Mesenchymal stem cell (in vitro differentiated cells and primary cell): ENCODE measurements around the gene TNFSF9.
A peak's percentile ranks its signal among the peaks of the same experiment; 100 is the strongest.

Source experiments
- DNase-seq: peaks from one replicate; pipeline ENCODE4 v3.0.0-alpha.2; 2013
- H2AFZ ChIP-seq: one replicate; pipeline ENCODE4 v1.6.1; 2013; ENCODE audit warnings: low read depth, mild to moderate bottlenecking, control low read depth, inconsistent platforms, low read length, moderate library complexity
- H2AK5ac ChIP-seq: 2 replicates; pipeline ENCODE4 v1.6.1; 2013; ENCODE audit warnings: low read length, moderate library complexity, mild to moderate bottlenecking, inconsistent platforms; ENCODE audit not compliant: severe bottlenecking
- H2BK120ac ChIP-seq: one replicate; pipeline ENCODE4 v1.6.1; 2013; ENCODE audit warnings: low read depth, mild to moderate bottlenecking, inconsistent platforms, low read length, moderate library complexity
- H2BK12ac ChIP-seq, 2 experiments: one replicate each; pipeline ENCODE4 v1.6.1; 2013; ENCODE audit warnings: inconsistent platforms in 2 of 2, low read length in 2 of 2, mild to moderate bottlenecking in 2 of 2, moderate library complexity in 2 of 2, control low read depth in 1 of 2
- H2BK15ac ChIP-seq: one replicate; pipeline ENCODE4 v1.6.1; 2013; ENCODE audit warnings: mild to moderate bottlenecking, low read depth, inconsistent platforms; ENCODE audit not compliant: poor library complexity, severe bottlenecking
- H2BK5ac ChIP-seq: 2 replicates; pipeline ENCODE4 v1.6.1; 2013; ENCODE audit warnings: low read depth, mild to moderate bottlenecking, low read length, control low read depth, inconsistent platforms; ENCODE audit not compliant: poor library complexity, severe bottlenecking
- H3K14ac ChIP-seq, 2 experiments: one replicate each; pipeline ENCODE4 v1.6.1; 2013; ENCODE audit warnings: inconsistent platforms in 2 of 2, low read length in 2 of 2, control low read depth in 1 of 2, mild to moderate bottlenecking in 1 of 2, moderate library complexity in 1 of 2
- H3K18ac ChIP-seq, 2 experiments: one replicate each; pipeline ENCODE4 v1.6.1; 2013; ENCODE audit warnings: inconsistent platforms in 2 of 2, low read length in 2 of 2, control low read depth in 1 of 2, low read depth in 1 of 2, mild to moderate bottlenecking in 1 of 2
- H3K23ac ChIP-seq, 2 experiments: one replicate each; pipeline ENCODE4 v1.6.1; 2013; ENCODE audit warnings: inconsistent platforms in 2 of 2, low read length in 2 of 2, mild to moderate bottlenecking in 2 of 2, moderate library complexity in 2 of 2, control low read depth in 1 of 2
- H3K27ac ChIP-seq: 2 replicates; pipeline ENCODE4 v1.5.1; 2013; ENCODE audit warnings: mild to moderate bottlenecking, moderate library complexity, low read length, control low read depth, inconsistent platforms; ENCODE audit not compliant: poor library complexity, severe bottlenecking
- H3K27me3 ChIP-seq, 2 experiments: 2 replicates each; pipeline versions ENCODE4 v1.6.1 to v1.7.0; 2013; ENCODE audit warnings: low read length in 2 of 2, mild to moderate bottlenecking in 2 of 2, moderate library complexity in 2 of 2, control low read depth in 1 of 2, inconsistent platforms in 1 of 2; ENCODE audit not compliant: control insufficient read depth in 1 of 2, insufficient read depth in 1 of 2
- H3K36me3 ChIP-seq, 2 experiments: 2 replicates each; pipeline versions ENCODE4 v1.6.1 to v1.7.0; 2013; ENCODE audit warnings: low read length in 2 of 2, control low read depth in 1 of 2, inconsistent platforms in 1 of 2, low read depth in 1 of 2, mild to moderate bottlenecking in 1 of 2; ENCODE audit not compliant: insufficient read depth in 2 of 2, control insufficient read depth in 1 of 2
- H3K4ac ChIP-seq, 2 experiments: one replicate each; pipeline ENCODE4 v1.6.1; 2013; ENCODE audit warnings: inconsistent platforms in 2 of 2, low read length in 2 of 2, mild to moderate bottlenecking in 2 of 2, moderate library complexity in 2 of 2, control low read depth in 1 of 2, low read depth in 1 of 2
- H3K4me1 ChIP-seq: 2 replicates; pipeline ENCODE4 v1.6.1; 2013; ENCODE audit warnings: low read depth, low read length, control low read depth; ENCODE audit not compliant: control insufficient read depth, insufficient read depth
- H3K4me2 ChIP-seq: 2 replicates; pipeline ENCODE4 v1.6.1; 2013; ENCODE audit warnings: low read length, mild to moderate bottlenecking, inconsistent platforms; ENCODE audit not compliant: poor library complexity, severe bottlenecking
- H3K4me3 ChIP-seq, 2 experiments: 2 replicates each; pipeline versions ENCODE4 v1.5.1 to v1.7.0; 2013; ENCODE audit warnings: low read length in 2 of 2, mild to moderate bottlenecking in 2 of 2, control low read depth in 1 of 2, low read depth in 1 of 2; ENCODE audit not compliant: insufficient read depth in 1 of 2
- H3K79me1 ChIP-seq: replicated peaks from 2 replicates; pipeline ENCODE4 v1.6.1; 2013; ENCODE audit warnings: mild to moderate bottlenecking, control low read depth, low read length, inconsistent platforms; ENCODE audit not compliant: poor library complexity, severe bottlenecking
- H3K9ac ChIP-seq: 2 replicates; pipeline ENCODE4 v1.7.0; 2013; ENCODE audit warnings: mild to moderate bottlenecking, low read length, moderate library complexity
- H3K9me3 ChIP-seq: 2 replicates; pipeline ENCODE4 v1.7.0; 2013; ENCODE audit warnings: mild to moderate bottlenecking, low read length; ENCODE audit not compliant: control insufficient read depth
- H4K8ac ChIP-seq: one replicate; pipeline ENCODE4 v1.6.1; 2013; ENCODE audit warnings: inconsistent platforms, mild to moderate bottlenecking, low read length, moderate library complexity
- H4K91ac ChIP-seq: one replicate; pipeline ENCODE4 v1.6.1; 2013; ENCODE audit warnings: mild to moderate bottlenecking, low read length, inconsistent platforms
- WGBS: methylation state at CpG from one replicate; pipeline ENCODE4 v1.1.7; 2013; ENCODE audit warnings: mixed read lengths; 5-methylcytosine and 5-hydroxymethylcytosine counted together

TNFSF9 gene

DNA sequence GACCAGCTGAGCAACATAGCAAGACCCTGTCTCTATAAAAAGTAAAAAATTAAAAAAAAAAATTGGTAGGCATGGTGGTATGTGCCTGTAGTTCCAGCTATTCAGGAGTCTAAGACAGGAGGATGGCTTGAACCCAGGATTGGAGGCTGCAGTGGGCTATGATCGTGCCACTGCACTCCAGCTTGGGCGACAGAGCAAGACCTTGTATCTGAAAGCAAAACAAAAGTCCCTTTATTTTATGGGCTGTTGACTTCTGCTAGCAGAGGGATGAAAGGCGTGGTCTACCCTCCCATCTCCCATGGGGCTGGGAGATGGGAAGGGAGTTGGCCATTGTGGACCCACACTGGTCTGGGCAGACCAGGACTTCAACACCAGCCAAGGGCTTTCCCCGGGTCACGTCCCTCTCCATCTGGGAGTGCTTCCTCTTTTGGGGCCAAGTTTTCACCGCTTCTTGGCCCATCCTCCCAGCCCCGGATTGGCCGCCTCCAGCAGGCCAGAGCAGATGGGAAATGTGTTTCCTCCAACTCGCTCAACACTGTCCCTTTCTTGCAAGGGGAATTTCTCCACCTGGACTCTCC lies 2.2 kb upstream of the TNFSF9 start:
- no peak overlapping the region for H2AK5ac ChIP-seq
- no peak overlapping the region for H3K23ac ChIP-seq
- no peak overlapping the region for H2BK5ac ChIP-seq
- no peak overlapping the region for H4K8ac ChIP-seq
- H3K18ac ChIP-seq, result no peak overlapping the region
- 64% methylated on average over 8 of the region's 9 CpGs for WGBS
- H2AFZ ChIP-seq, result no peak overlapping the region
- H2BK120ac ChIP-seq, result no peak overlapping the region
- DNase-seq, result no peak
- no peaks in the 10 kb centered on the region for H3K36me3 ChIP-seq
- peaks cover 9 to 16% of the 10 kb centered on the region in 2 experiments for H3K27me3 ChIP-seq
- no peak overlapping the region for H2BK15ac ChIP-seq
- no peak overlapping the region for H3K4me2 ChIP-seq
- H3K79me1 ChIP-seq, result peaks cover 3% of the 10 kb centered on the region
- H3K4ac ChIP-seq, result no peak overlapping the region
- no peak overlapping the region for H3K9ac ChIP-seq
- no peak overlapping the region for H3K14ac ChIP-seq
- H3K4me1 ChIP-seq, result peaks cover 23% of the 10 kb centered on the region
- no peak overlapping the region for H2BK12ac ChIP-seq
- no peak overlapping the region for H3K27ac ChIP-seq
- no peak overlapping the region for H3K4me3 ChIP-seq
- no peak overlapping the region for H4K91ac ChIP-seq
- no peaks in the 10 kb centered on the region for H3K9me3 ChIP-seq

DNA sequence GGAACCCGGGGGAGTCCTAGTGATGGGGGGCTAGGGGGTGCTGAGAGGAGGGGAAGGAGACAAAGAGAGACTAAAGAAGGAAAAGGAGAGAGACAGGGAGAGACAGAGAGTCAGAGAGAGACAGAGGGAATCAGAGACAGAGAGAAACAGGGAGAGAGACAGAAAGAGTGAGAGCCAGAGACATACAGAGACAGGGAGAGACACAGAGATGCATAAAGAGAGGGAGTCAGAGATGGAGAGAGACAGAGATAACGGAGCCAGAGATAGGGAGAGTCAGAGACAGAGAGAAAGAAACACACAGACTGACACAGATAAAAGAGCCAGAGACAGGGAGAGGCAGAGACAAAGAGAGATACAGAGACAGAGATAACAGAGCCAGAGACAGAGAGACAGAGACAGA lies 1.5 kb upstream of the TNFSF9 start:
- H4K91ac ChIP-seq, result no peak overlapping the region
- peaks cover 0 to under 1% of the 10 kb centered on the region in 2 experiments for H3K36me3 ChIP-seq
- 74% methylated on average over 2 of the region's 2 CpGs for WGBS
- H4K8ac ChIP-seq, result no peak overlapping the region
- H3K27ac ChIP-seq, result no peak overlapping the region
- no peak overlapping the region for H3K23ac ChIP-seq
- no peak overlapping the region for H2BK12ac ChIP-seq
- no peak for DNase-seq
- H2BK5ac ChIP-seq, result no peak overlapping the region
- H2AFZ ChIP-seq, result no peak overlapping the region
- no peak overlapping the region for H3K18ac ChIP-seq
- peaks cover 26% of the 10 kb centered on the region for H3K4me1 ChIP-seq
- no peaks in the 10 kb centered on the region for H3K9me3 ChIP-seq
- no peak overlapping the region for H3K14ac ChIP-seq
- H3K4me2 ChIP-seq, result no peak overlapping the region
- no peak overlapping the region for H2BK120ac ChIP-seq
- H2BK15ac ChIP-seq, result peak overlapping the region; percentile 63
- peak overlapping the region; percentile 92 for H3K9ac ChIP-seq
- H2AK5ac ChIP-seq, result no peak overlapping the region
- H3K4me3 ChIP-seq, result no peak overlapping the region
- H3K4ac ChIP-seq, result no peak overlapping the region
- peaks cover 9 to 16% of the 10 kb centered on the region in 2 experiments for H3K27me3 ChIP-seq
- peaks cover 3% of the 10 kb centered on the region for H3K79me1 ChIP-seq

GRCh38 chr19:6529937-6530385 lies 865 bp upstream of the TNFSF9 start:
- Histone ChIP-seq H3K79me1 (peaks cover 3% of the 10 kb centered on the region), H2BK5ac (no peak overlapping the region), H3K9ac (peak overlapping the region; percentile 92), H3K18ac (no peak overlapping the region), H2BK15ac (no peak overlapping the region), H2AK5ac (peak overlapping the region; percentile 33), H2AFZ (no peak overlapping the region), H4K91ac (no peak overlapping the region), H3K4me1 (peaks cover 31% of the 10 kb centered on the region), H2BK12ac (no peak overlapping the region), H3K27ac (no peak overlapping the region), H3K4ac (peak overlapping the region in 1 of 2 experiments; percentile 47), H3K4me2 (peak overlapping the region; percentile 4), H3K27me3 (peaks cover 9 to 16% of the 10 kb centered on the region in 2 experiments), H2BK120ac (no peak overlapping the region), H3K14ac (no peak overlapping the region), H4K8ac (no peak overlapping the region), H3K4me3 (peak overlapping the region in 1 of 2 experiments; percentile 84), H3K23ac (no peak overlapping the region), H3K36me3 (peaks cover 0 to 6% of the 10 kb centered on the region in 2 experiments), H3K9me3 (no peaks in the 10 kb centered on the region)
- no peak for DNase-seq
- WGBS, result 60% methylated on average over 2 of the region's 2 CpGs

DNA sequence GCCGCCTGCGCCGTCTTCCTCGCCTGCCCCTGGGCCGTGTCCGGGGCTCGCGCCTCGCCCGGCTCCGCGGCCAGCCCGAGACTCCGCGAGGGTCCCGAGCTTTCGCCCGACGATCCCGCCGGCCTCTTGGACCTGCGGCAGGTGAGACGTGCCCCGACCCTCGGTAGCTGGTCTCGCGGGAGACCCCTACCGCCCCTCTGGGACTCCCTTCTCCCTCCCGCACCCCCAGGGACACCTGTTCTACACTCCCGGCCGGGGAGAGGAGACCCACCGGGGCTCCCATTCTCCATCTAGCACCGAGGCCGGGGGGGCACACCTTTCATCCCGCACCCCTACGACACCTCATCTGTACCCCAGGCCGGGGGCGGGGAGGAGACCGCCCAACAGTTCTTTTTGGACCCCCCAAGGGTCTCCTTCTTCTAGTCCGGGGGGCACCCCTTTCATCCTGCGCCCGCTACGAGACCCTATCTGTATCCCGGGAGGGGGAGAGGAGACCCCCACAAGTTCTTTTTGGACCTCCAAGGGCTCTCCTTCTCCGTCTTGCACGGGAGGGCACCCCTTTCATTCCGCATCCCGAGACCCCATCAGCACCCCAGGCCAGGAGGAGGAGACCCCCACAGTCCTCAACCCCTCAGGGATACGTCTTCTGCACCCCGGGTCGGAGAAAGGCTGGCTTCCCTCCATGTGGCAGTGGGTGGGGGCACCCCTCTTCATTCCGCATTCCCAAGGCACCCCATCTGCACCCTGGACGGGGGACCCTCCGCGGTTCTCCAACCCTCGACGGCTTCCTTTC lies 533 bp downstream of the TNFSF9 start:
- H3K4me2 ChIP-seq, result peak overlapping the region; percentile 62
- peak overlapping the region; percentile 66 for H4K8ac ChIP-seq
- no peak overlapping the region for H2AK5ac ChIP-seq
- H3K27me3 ChIP-seq, result peaks cover 9 to 16% of the 10 kb centered on the region in 2 experiments
- H3K14ac ChIP-seq, result peak overlapping the region in 1 of 2 experiments; percentile 98
- peaks cover 11% of the 10 kb centered on the region in 2 experiments for H3K36me3 ChIP-seq
- H3K4me3 ChIP-seq, result peak overlapping the region; percentile 67 to 84
- H2BK5ac ChIP-seq, result no peak overlapping the region
- no peak for DNase-seq
- peak overlapping the region in 1 of 2 experiments; percentile 72 for H3K18ac ChIP-seq
- H3K23ac ChIP-seq, result peak overlapping the region in 1 of 2 experiments; percentile 80
- H3K4me1 ChIP-seq, result peaks cover 31% of the 10 kb centered on the region
- H4K91ac ChIP-seq, result no peak overlapping the region
- 14% methylated on average over 53 of the region's 57 CpGs for WGBS
- H2AFZ ChIP-seq, result peak overlapping the region; percentile 62
- H2BK120ac ChIP-seq, result no peak overlapping the region
- no peaks in the 10 kb centered on the region for H3K9me3 ChIP-seq
- no peak overlapping the region for H3K27ac ChIP-seq
- no peak overlapping the region for H2BK12ac ChIP-seq
- no peak overlapping the region for H2BK15ac ChIP-seq
- H3K9ac ChIP-seq, result peak overlapping the region; percentile 92
- peaks cover 3% of the 10 kb centered on the region for H3K79me1 ChIP-seq
- H3K4ac ChIP-seq, result no peak overlapping the region
